OCI-LY3 (cell line): ENCODE results near the gene SEPHS2.

Experiments used
- H2AFZ ChIP-seq: fragments of 200-600, 300-600 bp; shearing (Covaris generic); 2 replicates; pipeline ENCODE4 v1.6.0; 2014; ENCODE audit warnings: antibody characterized with exemption, low read depth, low read length
- H3K27ac ChIP-seq: fragments of 200-600, 300-600 bp; sonication (generic); 2 replicates; pipeline ENCODE4 v1.5.1; 2014; ENCODE audit warnings: mild to moderate bottlenecking, low read length, moderate library complexity, mixed read lengths
- H3K27me3 ChIP-seq: fragments of 200-600, 300-600 bp; sonication (generic); 2 replicates; pipeline ENCODE4 v1.6.1; 2014; ENCODE audit warnings: low read depth, low read length, mixed read lengths
- H3K36me3 ChIP-seq: fragments of 200-600, 300-600 bp; sonication (generic); replicated peaks from 2 replicates; pipeline ENCODE3; 2014; ENCODE audit warnings: low read depth, low read length, mixed read lengths
- H3K4me1 ChIP-seq: fragments of 300-600, 200-600 bp; sonication (generic); 2 replicates; pipeline ENCODE4 v1.6.1; 2014; ENCODE audit warnings: low read length, mixed read lengths
- H3K4me2 ChIP-seq: fragments of 200-600, 300-600 bp; sonication (generic); 2 replicates; pipeline ENCODE4 v1.6.1; 2014; ENCODE audit warnings: low read length, mixed read lengths
- H3K4me3 ChIP-seq: fragments of 300-600, 200-600 bp; sonication (generic); 2 replicates; pipeline ENCODE4 v1.5.1; 2014; ENCODE audit warnings: antibody characterized with exemption, mild to moderate bottlenecking, low read length, moderate library complexity
- H3K79me2 ChIP-seq: fragments of 300-600, 200-600 bp; shearing (Covaris generic); 2 replicates; pipeline ENCODE4 v1.6.1; 2014; ENCODE audit warnings: mild to moderate bottlenecking, low read length, mixed read lengths
- H3K9ac ChIP-seq: fragments of 300-600, 200-600 bp; shearing (Covaris generic); 2 replicates; pipeline ENCODE4 v1.6.0; 2014; ENCODE audit warnings: mild to moderate bottlenecking, low read length, moderate library complexity
- H3K9me3 ChIP-seq: fragments of 200-600, 300-600 bp; shearing (Covaris generic); 2 replicates; pipeline ENCODE4 v1.6.1; 2014; ENCODE audit warnings: low read length, mixed read lengths; ENCODE audit not compliant: insufficient read depth
- H4K20me1 ChIP-seq: fragments of 200-600, 300-600 bp; sonication (generic); 2 replicates; pipeline ENCODE4 v1.6.1; 2016; ENCODE audit warnings: low read length, mixed read lengths; ENCODE audit not compliant: insufficient read depth
- CTCF ChIP-seq: fragments of 200-600, 300-600 bp; sonication (generic); IDR thresholded peaks from 2 replicates; pipeline ENCODE4 v1.5.1; 2014; ENCODE audit warnings: antibody characterized with exemption, low read length, low read depth
- EZH2phosphoT487 ChIP-seq: fragments of 200-600 bp; shearing (Covaris generic); IDR thresholded peaks from 2 replicates; pipeline ENCODE4 v1.6.1; 2018; ENCODE audit warnings: antibody characterized with exemption, mixed run types, low read depth

SEPHS2 gene

GRCh38 chr16:30416624-30417528 is 28.8 kb downstream of the SEPHS2 start:
- H3K9ac ChIP-seq: no peak overlapping the region
- H2AFZ ChIP-seq: no peak overlapping the region
- TF ChIP-seq CTCF: no peak
- no peak for TF ChIP-seq EZH2phosphoT487
- H4K20me1 ChIP-seq: peaks cover 8% of the 10 kb centered on the region; the same call in 1 of the 2 replicates
- no peak overlapping the region for H3K4me3 ChIP-seq
- peaks cover 15% of the 10 kb centered on the region for H3K4me1 ChIP-seq
- H3K9me3 ChIP-seq: no peaks in the 10 kb centered on the region
- H3K79me2 ChIP-seq: peaks cover 36% of the 10 kb centered on the region
- H3K4me2 ChIP-seq: no peak overlapping the region
- H3K36me3 ChIP-seq: peaks cover 30% of the 10 kb centered on the region
- no peak overlapping the region for H3K27ac ChIP-seq
- H3K27me3 ChIP-seq: no peaks in the 10 kb centered on the region

- no peaks in the 10 kb centered on the region for H3K27me3 ChIP-seq
- H4K20me1 ChIP-seq: peaks cover 8% of the 10 kb centered on the region; the same call in 1 of the 2 replicates
- H3K4me3 ChIP-seq: no peak overlapping the region
- no peaks in the 10 kb centered on the region for H3K9me3 ChIP-seq
- H2AFZ ChIP-seq: no peak overlapping the region
- TF ChIP-seq EZH2phosphoT487 (no peak), CTCF (no peak)
- peaks cover 35% of the 10 kb centered on the region for H3K36me3 ChIP-seq
- H3K79me2 ChIP-seq: peaks cover 36% of the 10 kb centered on the region
- H3K4me2 ChIP-seq: no peak overlapping the region
- H3K27ac ChIP-seq: no peak overlapping the region
- H3K4me1 ChIP-seq: peaks cover 15% of the 10 kb centered on the region
- H3K9ac ChIP-seq: no peak overlapping the region
Measured at GRCh38 chr16:30416047-30416603, 29.5 kb downstream of the SEPHS2 start.

- Histone ChIP-seq H3K4me2 (no peak overlapping the region), H3K27ac (no peak overlapping the region), H3K36me3 (peaks cover 31% of the 10 kb centered on the region), H3K9ac (no peak overlapping the region), H3K27me3 (no peaks in the 10 kb centered on the region), H3K79me2 (peaks cover 33% of the 10 kb centered on the region), H4K20me1 (peaks cover 5% of the 10 kb centered on the region; the same call in 1 of the 2 replicates), H3K9me3 (no peaks in the 10 kb centered on the region), H2AFZ (no peak overlapping the region), H3K4me3 (no peak overlapping the region), H3K4me1 (peaks cover 18% of the 10 kb centered on the region)
- TF ChIP-seq EZH2phosphoT487: no peak
- no peak for TF ChIP-seq CTCF
Measured at GRCh38 chr16:30414159-30414558, 31.5 kb downstream of the SEPHS2 start.

GRCh38 chr16:30413112-30413806 is 32.4 kb downstream of the SEPHS2 start:
- TF ChIP-seq CTCF (no peak), EZH2phosphoT487 (no peak)
- Histone ChIP-seq H2AFZ (no peak overlapping the region), H3K27me3 (no peaks in the 10 kb centered on the region), H3K27ac (peak overlapping the region; percentile 5; the same call in 1 of the 2 replicates), H3K4me1 (peaks cover 27% of the 10 kb centered on the region), H4K20me1 (peaks cover 5% of the 10 kb centered on the region; the same call in 1 of the 2 replicates), H3K36me3 (peaks cover 27% of the 10 kb centered on the region), H3K4me3 (no peak overlapping the region), H3K79me2 (peaks cover 30% of the 10 kb centered on the region), H3K4me2 (no peak overlapping the region), H3K9me3 (no peaks in the 10 kb centered on the region), H3K9ac (no peak overlapping the region)
